Fibroblast of peridontal ligament (primary cell): ENCODE results near the gene PBX2.
"Not testable (repeated sequence)": the region's sequence is repeated elsewhere in the genome, so short reads cannot be mapped to it uniquely, and the experiment has no call there.

ENCODE experiments used
- DNase-seq: peaks from one replicate; pipeline ENCODE4 v3.0.0-alpha.2; 2010; ENCODE audit errors: extremely low read depth

Gene PBX2

GRCh38 chr6:32190054-32190851 is at the start of gene PBX2:
PBX2 (minus strand) TSS chr6:32190202; CDS start chr6:32189915, 287 bp downstream.
- DNase-seq = peak; percentile 88

DNA sequence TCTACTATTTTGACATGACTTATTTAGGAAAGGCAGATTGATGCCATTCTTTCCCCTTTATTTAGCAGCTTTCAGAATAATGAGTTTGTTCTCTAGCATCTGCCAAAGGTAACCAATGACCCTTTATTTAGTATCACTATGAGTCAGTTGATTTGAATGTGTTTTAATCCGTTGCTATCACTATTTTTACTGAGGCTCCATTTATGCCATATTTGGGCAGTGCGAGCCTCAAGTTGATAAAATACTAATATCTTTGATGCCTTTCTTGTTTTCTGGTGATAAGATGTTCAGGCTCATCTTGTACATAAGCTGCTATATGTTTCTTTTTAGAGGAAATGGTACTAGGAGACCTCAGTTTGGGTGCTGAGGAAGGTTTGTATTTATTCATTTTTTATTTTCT is 49.5 kb upstream of the PBX2 start:
- no peak for DNase-seq

- DNase-seq = no peak
These were observed 44.9 kb upstream of the PBX2 start for GRCh38 chr6:32234934-32235333.

DNA sequence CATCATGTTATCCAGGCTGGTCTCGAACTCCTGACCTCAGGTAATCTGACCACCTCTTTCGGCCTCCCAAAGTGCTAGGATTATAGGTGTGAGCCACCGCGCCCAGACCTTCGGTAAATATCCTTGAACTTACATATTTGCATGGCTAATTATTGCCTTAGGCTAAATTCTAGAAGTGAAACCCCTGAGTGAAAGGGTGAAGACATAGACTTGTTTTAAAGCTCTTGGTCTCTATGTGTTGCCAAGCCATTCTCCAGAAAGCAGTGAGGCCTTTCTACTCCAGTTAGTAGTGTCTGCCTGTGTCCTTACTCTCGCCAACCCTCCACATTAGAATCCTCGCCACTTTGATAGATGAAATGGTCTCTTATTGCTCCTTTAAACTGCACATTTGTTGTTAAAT is 36.4 kb upstream of the PBX2 start:
- DNase-seq = no peak

DNA sequence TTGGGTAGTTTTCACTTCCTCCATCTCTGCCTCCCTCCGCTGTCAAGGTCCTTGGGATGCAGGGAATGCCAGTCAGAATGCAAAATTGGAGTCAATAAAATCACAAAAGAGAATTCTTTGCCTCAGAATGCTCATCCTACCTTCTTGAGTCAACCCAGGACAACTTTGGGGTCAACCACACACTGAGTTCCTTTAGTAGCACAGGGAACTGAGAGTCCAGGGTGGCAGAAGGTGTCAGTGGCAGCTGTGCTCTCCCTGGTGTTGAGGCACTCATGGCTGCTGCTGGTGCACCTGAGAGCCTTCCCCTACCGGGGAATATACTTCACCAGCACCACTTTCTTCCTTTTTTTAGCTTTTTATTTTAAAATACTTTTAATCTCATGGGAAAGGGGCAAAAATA is 34.7 kb upstream of the PBX2 start:
- no peak for DNase-seq

DNA sequence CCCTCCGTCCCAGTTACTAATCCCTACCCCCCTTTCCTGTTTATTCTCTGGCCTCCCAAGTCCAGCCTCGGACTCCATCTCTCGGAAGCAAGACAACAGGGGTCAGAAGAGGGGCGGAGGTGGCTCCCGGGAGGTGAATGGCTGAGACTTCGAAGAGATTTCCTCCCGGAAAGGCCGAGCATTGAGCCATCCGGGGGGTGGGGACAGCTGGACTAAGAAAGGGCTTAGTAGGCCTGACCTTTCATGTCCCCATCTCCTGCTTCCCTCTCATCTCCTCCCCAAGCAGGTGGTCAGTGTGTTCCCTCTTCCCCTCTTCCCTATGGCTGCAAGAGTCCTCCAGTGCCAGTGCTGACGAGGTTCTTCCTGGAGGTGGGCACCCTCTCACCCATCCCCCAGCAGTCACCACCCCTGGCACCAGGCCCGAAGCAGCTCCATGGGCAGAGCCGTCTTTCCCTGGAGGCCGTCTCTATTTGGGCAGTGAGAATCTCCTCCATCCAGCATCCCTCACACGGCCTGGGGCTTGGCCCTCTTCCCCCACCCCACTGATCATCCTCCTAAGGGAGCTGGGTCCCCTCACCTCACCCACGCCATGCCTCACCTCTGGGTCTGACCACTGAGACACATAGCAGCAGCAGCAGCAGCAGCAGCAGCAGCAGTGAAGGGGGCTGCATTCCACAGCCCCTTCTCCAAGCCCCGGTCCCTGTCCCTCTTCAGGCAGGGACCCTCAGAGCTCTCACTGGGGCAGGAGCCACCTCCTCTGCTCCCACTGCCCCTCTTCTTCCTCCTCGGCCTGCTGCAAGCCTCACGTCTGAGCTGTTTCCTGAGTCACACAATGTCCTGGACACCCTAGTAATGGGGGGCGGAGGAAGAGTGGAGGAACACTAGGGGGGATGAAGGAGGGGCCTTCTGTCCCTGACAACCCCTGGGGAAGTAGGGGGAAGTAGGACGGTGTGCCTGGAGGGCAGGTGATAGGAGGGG is 33.5 kb upstream of the PBX2 start, which contains the start of gene NOTCH4:
TSS of gene NOTCH4 (minus strand) at position 810 of the 978 bp plus-strand sequence. CDS start at position 671, 139 bp downstream.
- no peak for DNase-seq

- DNase-seq = no peak
These were observed 32.6 kb upstream of the PBX2 start for GRCh38 chr6:32222333-32223230.

DNA sequence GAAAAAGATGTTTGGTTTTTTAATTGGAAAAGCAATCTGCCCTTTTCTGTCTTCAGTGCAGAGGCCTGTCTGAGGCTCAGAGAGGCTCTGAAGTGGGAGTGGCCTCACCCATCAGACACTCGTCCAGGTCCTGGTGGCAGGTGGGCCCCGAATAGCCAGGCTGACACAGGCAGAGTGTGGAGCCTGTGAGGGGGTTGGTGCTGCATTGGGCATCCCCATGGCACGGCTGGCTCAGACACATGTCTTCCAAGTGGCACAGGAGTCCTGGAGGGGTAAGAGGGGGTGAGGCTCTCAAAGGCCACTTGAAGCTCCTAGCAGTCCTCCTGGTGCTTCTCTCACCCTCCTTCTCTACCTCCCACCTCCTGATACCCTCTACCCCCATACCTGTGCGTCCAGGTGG is 30.0 kb upstream of the PBX2 start:
- no peak for DNase-seq

GRCh38 chr6:32218167-32218566 is 28.2 kb upstream of the PBX2 start:
- DNase-seq = no peak

DNA sequence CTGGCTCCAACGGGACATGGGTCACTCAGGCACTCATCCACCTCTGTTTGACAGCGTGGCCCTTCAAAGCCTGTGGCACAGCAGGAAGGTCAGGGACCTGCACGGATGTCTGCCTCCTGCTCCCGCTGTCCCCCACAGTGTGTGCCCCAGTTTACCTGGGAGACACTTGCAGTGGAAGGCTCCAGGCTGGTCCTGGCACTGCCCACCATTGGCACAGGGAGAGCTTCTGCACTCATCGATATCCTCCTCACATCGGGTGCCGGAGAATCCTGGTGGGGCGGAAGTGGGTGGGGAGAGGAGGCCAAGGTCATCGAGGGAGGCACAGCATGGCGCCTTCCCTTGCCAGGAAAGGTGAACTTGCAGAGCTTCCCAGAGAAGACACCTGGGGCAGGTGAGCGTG is 27.0 kb upstream of the PBX2 start:
- DNase-seq = no peak

GRCh38 chr6:32216285-32216684 is 26.3 kb upstream of the PBX2 start:
- DNase-seq = no peak

- DNase-seq = no peak
These were observed 25.6 kb upstream of the PBX2 start for GRCh38 chr6:32215617-32216016.

- DNase-seq = no peak
These were observed 24.1 kb upstream of the PBX2 start for GRCh38 chr6:32214126-32214525.

DNA sequence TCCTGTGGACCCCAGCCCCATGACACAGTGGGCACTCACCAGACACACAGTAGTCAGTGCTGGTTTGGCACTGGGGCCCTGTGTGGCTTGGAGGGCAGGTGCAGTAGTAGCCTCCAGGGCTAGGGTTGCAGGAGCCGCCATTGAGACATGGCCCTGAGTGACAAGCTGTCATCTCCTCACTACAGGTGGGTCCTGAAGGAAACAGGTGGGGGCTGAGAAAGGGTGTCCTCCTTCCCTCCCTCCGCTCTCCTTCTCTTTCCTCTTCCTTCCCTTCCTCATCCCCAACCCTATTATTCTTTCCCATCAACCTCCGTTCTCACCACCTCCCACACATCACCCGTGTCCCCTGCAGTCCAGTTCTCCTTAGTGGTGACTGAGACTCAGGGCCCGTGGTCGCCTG is 23.6 kb upstream of the PBX2 start:
- no peak for DNase-seq

DNA sequence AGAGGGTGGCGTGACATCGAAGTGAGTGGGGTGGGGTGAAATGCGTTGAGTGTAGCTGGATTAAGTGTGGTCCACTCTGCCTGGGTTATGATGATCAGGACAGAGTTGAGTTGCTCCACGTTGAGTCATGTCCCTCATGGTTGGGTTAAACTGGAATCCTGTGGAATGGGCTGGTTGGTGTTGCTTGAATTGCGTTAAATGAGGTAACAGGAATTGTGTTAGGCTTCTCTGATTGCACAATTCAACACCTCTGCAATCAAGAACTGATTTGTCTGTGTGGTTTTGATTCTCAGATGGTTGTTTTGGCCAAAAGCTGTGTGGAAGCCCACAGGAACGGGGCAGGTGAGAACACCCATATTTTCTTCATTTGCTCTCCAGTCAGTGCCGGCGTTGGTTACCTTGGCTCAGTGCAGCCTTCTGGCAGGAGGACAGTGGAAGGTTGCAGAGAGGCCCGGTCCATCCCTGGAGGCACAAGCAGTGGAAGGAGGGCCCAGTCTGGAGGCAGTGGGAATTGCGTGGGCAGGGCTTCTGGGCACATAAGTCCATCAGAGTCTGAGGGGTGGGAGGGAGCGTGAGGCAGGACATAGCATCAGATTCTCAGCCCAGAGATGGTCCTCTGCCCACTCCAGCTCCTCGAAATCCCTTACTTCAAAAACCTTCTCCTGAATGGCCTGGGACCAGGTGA is 22.2 kb upstream of the PBX2 start:
- no peak for DNase-seq

DNA sequence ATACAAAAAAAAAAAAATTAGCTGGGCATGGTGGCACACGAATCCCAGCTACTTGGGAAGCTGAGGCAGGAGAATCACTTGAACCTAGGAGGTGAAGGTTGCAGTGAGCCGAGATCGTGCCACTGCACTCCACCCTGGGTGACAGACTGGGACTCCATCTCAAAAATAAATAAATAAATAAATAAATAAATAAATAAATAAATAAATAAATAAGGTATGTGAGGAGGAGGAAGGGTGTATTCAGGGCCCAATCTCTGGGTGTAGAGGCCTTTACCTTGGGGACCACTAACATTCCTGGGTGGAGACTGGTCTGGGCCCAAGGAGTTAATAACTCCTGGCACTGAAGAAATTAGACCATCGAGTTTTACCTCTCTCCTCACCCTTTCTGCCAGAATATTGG is 21.4 kb upstream of the PBX2 start:
- not testable (repeated sequence) for DNase-seq

- DNase-seq = no peak
These were observed 20.2 kb upstream of the PBX2 start for GRCh38 chr6:32210191-32210601.

- DNase-seq = no peak
These were observed 19.0 kb upstream of the PBX2 start for GRCh38 chr6:32208996-32209395.

DNA sequence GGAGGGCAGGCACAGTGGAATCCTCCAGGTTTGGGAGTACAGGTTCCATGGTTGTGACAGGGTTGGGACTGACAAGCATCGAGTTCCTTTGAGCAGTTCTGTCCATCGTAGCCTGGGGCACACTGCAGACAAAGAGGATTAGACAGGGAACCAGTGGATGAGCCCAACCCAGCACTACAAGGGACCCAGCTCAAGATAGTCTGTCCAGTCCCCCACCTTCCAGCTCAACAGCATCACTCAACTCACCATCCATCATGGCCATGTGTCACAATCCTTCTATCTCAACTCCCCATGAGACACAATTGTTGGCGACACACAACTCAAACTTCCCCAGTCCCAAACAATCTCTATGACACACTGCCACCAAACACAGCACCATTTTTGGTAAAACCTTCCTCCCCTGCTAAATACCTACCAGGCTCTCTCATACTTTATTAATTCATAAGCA is 14.3 kb upstream of the PBX2 start:
- DNase-seq = no peak

DNA sequence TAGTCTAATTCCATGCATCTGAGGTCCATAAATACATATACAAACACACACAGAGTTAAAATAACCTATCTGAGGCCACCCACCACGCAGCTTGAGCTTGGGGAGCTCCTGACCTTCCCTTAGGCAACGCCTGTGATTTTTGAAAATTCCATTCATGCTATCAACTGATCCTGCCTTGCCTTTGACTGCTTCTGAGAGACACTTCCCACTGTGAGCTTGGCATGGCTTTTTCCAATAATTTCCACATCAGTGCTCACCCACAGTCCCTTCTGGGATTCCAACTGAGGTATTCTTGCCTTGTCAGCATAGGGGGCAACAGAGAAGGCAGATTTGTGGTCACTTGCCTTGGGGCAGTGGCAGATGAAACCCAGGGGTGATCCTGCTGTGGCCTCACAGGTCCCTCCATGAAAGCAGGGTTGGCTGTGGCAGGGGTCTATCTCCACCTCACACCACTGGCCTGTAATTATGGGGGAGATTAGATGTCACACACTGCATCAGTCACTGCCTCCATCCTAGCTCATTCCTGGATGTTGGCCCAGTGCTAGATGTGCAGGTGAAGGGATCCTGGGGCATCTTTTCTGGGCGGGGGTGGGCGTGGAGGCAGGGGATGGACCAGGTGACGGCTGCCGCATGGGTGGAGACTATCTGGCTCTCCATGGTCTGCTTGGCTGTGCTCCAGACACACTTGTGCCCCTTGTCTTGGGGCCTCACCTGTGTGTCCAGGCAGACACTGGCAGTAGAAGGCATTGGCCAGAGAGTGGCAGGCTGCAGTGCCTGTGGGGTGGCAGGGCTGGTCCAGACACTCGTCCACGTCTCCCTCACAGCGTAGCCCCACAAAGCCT is 13.6 kb upstream of the PBX2 start:
- no peak for DNase-seq
